GM23248 (cell line): ENCODE measurements around the gene UGT2A2. TPM values are rescaled to one million over a fixed set of nuclear protein-coding genes. Genes with fewer than 3 reads are reported as not detected.

Experiments used
- DNase-seq: peaks from one replicate; pipeline ENCODE4 v3.0.0-alpha.2; 2015
- H2AFZ ChIP-seq: fragments of 200-600 bp; sonication (generic); 2 replicates; pipeline ENCODE4 v1.6.1; 2016; ENCODE audit warnings: antibody characterized with exemption
- H3F3A ChIP-seq: fragments of 200-600 bp; sonication (generic); 2 replicates; pipeline ENCODE4 v1.6.1; 2016; ENCODE audit warnings: mild to moderate bottlenecking, antibody characterized with exemption, mixed run types; ENCODE audit not compliant: insufficient read depth
- H3K27ac ChIP-seq: fragments of 200-600 bp; sonication (generic); 2 replicates; pipeline ENCODE4 v1.5.1; 2016; ENCODE audit warnings: mild to moderate bottlenecking
- H3K27me3 ChIP-seq: fragments of 200-600 bp; sonication (generic); replicated peaks from 2 replicates; pipeline ENCODE4 v1.6.1; 2016; ENCODE audit warnings: mild to moderate bottlenecking; ENCODE audit not compliant: insufficient read depth
- H3K36me3 ChIP-seq: fragments of 200-600 bp; sonication (generic); 2 replicates; pipeline ENCODE4 v1.6.1; 2016; ENCODE audit warnings: low read depth, mild to moderate bottlenecking
- H3K4me1 ChIP-seq: fragments of 200-600 bp; sonication (generic); 2 replicates; pipeline ENCODE4 v1.6.1; 2016; ENCODE audit warnings: mild to moderate bottlenecking; ENCODE audit not compliant: insufficient read depth
- H3K4me2 ChIP-seq: fragments of 200-600 bp; sonication (generic); one replicate; pipeline ENCODE4 v1.6.1; 2016; ENCODE audit warnings: mild to moderate bottlenecking; ENCODE audit not compliant: unreplicated experiment
- H3K4me3 ChIP-seq: fragments of 200-600 bp; sonication (generic); 2 replicates; pipeline ENCODE4 v1.5.1; 2016; ENCODE audit warnings: mild to moderate bottlenecking
- H3K79me2 ChIP-seq: fragments of 200-600 bp; sonication (generic); 2 replicates; pipeline ENCODE4 v1.6.1; 2016; ENCODE audit warnings: mild to moderate bottlenecking; ENCODE audit not compliant: insufficient read depth
- H3K9ac ChIP-seq: fragments of 200-600 bp; sonication (generic); 2 replicates; pipeline ENCODE4 v1.6.1; 2016; ENCODE audit warnings: mild to moderate bottlenecking
- H3K9me2 ChIP-seq: fragments of 200-600 bp; sonication (generic); 2 replicates; pipeline ENCODE4 v1.6.1; 2016; ENCODE audit warnings: mixed run types, mild to moderate bottlenecking, moderate library complexity; ENCODE audit not compliant: insufficient read depth
- H3K9me3 ChIP-seq: fragments of 200-600 bp; sonication (generic); one replicate; pipeline ENCODE4 v1.6.1; 2017; ENCODE audit warnings: low read depth
- H4K20me1 ChIP-seq: fragments of 200-600 bp; sonication (generic); 2 replicates; pipeline ENCODE4 v1.6.0; 2016; ENCODE audit not compliant: insufficient read depth
- EZH2 ChIP-seq: fragments of 200-600 bp; sonication (generic); IDR thresholded peaks from 2 replicates; pipeline ENCODE4 v1.6.1; 2018; ENCODE audit warnings: antibody characterized with exemption, mild to moderate bottlenecking; ENCODE audit not compliant: insufficient read depth, poor library complexity, severe bottlenecking
- EZH2phosphoT487 ChIP-seq: fragments of 200-600 bp; sonication (generic); IDR thresholded peaks from 2 replicates; pipeline ENCODE4 v1.6.1; 2018; ENCODE audit warnings: antibody characterized with exemption, moderate library complexity, mild to moderate bottlenecking, low read depth; ENCODE audit not compliant: insufficient read depth
- WGBS, 2 experiments: methylation state at CpG; one replicate each; pipeline ENCODE4 v1.1.6; 2015 to 2017; ENCODE audit warnings: low lambda C conversion rate in 2 of 2, low coverage in 1 of 2; ENCODE audit errors: missing lambda C conversion rate in 2 of 2; 5-methylcytosine and 5-hydroxymethylcytosine counted together
- in situ Hi-C: fragments of 300-500 bp; cut with MboI; formaldehyde crosslinking; loops from 2 replicates; pipeline ENCODE4 v1.15.0; 2020
- polyA plus RNA-seq: library from polyadenylated mRNA; unstranded; fragments of >200 nt; fragmentation: Nextera tagmentation; extraction: Ambion mirVana; gene quantifications from 2 replicates; pipeline ENCODE4 v1.2.1, GENCODE V29; 2016
- total RNA-seq: library from RNA; depleted of rRNA; stranded (reverse); fragments of >200 nt; shearing (Covaris generic); gene quantifications from 2 replicates; pipeline ENCODE4 v1.2.3, GENCODE V29; 2014

Gene UGT2A2
- total and polyA plus RNA-seq, 2 experiments from 2014 or later = not detected

DNA sequence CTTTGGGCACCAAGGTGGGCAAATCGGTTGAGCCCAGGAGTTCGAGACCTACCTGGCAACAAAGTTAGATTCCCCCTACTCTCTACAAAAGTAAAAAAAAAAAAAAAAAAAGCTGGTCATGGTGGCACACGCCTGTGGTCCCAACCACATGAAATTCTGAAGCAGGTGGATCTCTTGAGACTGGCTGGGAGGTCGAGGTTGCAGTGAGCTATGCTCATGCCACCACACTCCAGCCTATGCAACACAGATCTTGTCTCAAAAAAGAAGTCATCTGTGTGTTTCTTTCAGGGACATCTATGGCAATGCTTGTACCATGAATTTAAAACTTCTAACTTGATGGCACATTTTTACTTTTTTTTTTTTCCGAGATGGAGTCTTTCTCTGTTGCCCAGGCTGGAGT is 55.3 kb downstream of the UGT2A2 start:
- no peak overlapping the region for H3K4me3 ChIP-seq
- H3K36me3 ChIP-seq = no peaks in the 10 kb centered on the region
- no peak overlapping the region for H2AFZ ChIP-seq
- in situ Hi-C loops = no loop called here
- H3K27me3 ChIP-seq = no peaks in the 10 kb centered on the region
- DNase-seq = no peak
- H3K4me1 ChIP-seq = no peaks in the 10 kb centered on the region
- H3K9me3 ChIP-seq = no peaks in the 10 kb centered on the region
- WGBS, 2 experiments = 6 to 9% methylated on average over 4 to 5 of the region's 5 CpGs
- no peaks in the 10 kb centered on the region for H3F3A ChIP-seq
- no peak overlapping the region for H3K27ac ChIP-seq
- no peaks in the 10 kb centered on the region for H3K9me2 ChIP-seq
- no peak overlapping the region for H3K9ac ChIP-seq
- no peaks in the 10 kb centered on the region for H3K79me2 ChIP-seq
- TF ChIP-seq EZH2 = no peak
- TF ChIP-seq EZH2phosphoT487 = no peak
- H3K4me2 ChIP-seq = no peak overlapping the region
- no peaks in the 10 kb centered on the region for H4K20me1 ChIP-seq

DNA sequence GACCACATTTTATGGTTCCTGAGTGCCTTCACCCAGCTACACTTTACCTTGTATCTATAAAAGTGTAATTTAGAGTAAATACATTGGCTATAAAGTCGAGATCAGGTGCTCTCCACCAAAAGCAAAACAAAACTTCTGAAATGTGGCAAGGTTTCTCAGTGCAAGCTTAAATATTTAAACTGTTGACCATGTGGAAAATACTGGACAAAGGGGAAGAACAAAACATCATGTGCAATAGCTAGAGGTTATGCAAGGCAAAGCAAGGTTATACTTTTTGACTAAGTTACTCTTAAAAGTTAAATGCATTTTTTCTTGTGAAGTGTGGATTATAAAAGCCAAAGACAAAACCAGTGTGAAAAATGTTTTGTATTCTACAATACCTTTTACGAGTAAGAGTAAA is 55.9 kb downstream of the UGT2A2 start:
- Histone ChIP-seq H3K27me3 (no peaks in the 10 kb centered on the region), H3K4me3 (no peak overlapping the region), H3K36me3 (no peaks in the 10 kb centered on the region), H3K4me1 (no peaks in the 10 kb centered on the region), H3K4me2 (no peak overlapping the region), H3K9me2 (no peaks in the 10 kb centered on the region), H3K9me3 (no peaks in the 10 kb centered on the region), H3F3A (no peaks in the 10 kb centered on the region), H4K20me1 (no peaks in the 10 kb centered on the region), H3K9ac (no peak overlapping the region), H3K79me2 (no peaks in the 10 kb centered on the region), H3K27ac (no peak overlapping the region), H2AFZ (no peak overlapping the region)
- TF ChIP-seq EZH2 = no peak
- DNase-seq = no peak
- in situ Hi-C loops = no loop called here
- 9 to 13% methylated on average over 2 of the region's 2 CpGs for WGBS, 2 experiments

DNA sequence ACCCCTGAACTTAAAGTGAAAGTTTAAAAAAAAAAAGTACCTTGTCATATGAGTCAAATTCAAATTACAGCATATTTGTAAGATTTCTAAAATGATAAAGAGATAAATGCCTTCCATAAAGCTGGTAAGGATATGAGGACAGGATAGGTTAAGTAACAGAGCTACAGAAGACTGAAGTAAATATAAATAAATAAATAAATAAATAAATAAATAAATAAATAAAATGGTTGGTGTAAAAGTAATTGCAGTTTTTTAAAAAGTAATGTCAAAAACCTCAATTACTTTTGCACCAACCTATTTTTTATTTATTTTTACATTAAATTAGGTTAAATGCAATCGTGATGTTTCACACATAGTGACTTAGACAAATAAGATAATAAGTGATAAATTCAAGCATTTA is 62.2 kb downstream of the UGT2A2 start:
- 43 to 48% methylated on average over 1 of the region's 1 CpG for WGBS, 2 experiments
- no peak for DNase-seq
- no peaks in the 10 kb centered on the region for H3F3A ChIP-seq
- no peak overlapping the region for H3K4me3 ChIP-seq
- H3K9ac ChIP-seq = no peak overlapping the region
- no peak overlapping the region for H3K4me2 ChIP-seq
- no peaks in the 10 kb centered on the region for H3K27me3 ChIP-seq
- no peak overlapping the region for H3K27ac ChIP-seq
- TF ChIP-seq EZH2 = no peak
- no peak for TF ChIP-seq EZH2phosphoT487
- no peaks in the 10 kb centered on the region for H3K9me2 ChIP-seq
- H4K20me1 ChIP-seq = no peaks in the 10 kb centered on the region
- in situ Hi-C loops = no loop called here
- H3K36me3 ChIP-seq = no peaks in the 10 kb centered on the region
- H3K9me3 ChIP-seq = no peaks in the 10 kb centered on the region
- H3K79me2 ChIP-seq = no peaks in the 10 kb centered on the region
- no peak overlapping the region for H2AFZ ChIP-seq
- no peaks in the 10 kb centered on the region for H3K4me1 ChIP-seq

DNA sequence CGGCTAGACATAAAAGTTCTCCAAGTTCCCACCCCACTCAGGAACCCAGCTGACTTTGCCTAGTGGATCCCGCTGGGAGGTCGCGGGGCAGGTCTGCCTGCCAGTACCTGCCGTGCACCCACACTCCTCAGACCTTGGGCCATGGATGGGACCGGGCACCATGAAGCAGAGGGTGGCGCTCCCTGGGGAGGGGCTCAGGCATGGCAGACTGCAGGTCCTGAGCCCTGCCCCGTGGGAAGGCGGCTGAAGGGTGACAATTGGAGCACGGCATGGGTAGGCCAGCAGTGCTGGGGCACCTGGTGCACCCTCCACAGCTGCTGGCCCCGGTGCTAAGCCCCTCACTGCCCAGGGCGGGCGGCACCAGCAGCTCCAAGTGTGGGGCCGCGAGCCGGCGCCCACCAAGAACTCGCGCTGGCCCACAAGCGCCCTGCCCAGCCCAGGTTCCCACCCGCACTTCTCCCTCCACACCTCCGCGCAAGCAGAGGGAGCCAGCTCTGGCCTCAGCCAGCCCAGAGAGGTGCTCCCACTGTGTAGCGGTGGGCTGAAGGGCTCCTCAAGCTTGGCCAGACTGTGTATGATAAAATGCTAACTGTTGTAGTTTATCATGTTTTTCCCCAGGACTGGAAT is 63.1 kb downstream of the UGT2A2 start:
- no peak overlapping the region for H3K9ac ChIP-seq
- H4K20me1 ChIP-seq = no peaks in the 10 kb centered on the region
- no peaks in the 10 kb centered on the region for H3K36me3 ChIP-seq
- H3K27ac ChIP-seq = no peak overlapping the region
- H3K79me2 ChIP-seq = no peaks in the 10 kb centered on the region
- H3K9me3 ChIP-seq = no peaks in the 10 kb centered on the region
- TF ChIP-seq EZH2phosphoT487 = no peak
- TF ChIP-seq EZH2 = no peak
- H3K4me2 ChIP-seq = no peak overlapping the region
- no peaks in the 10 kb centered on the region for H3K27me3 ChIP-seq
- in situ Hi-C loops = no loop called here
- 70 to 73% methylated on average over 17 to 24 of the region's 24 CpGs for WGBS, 2 experiments
- no peak overlapping the region for H3K4me3 ChIP-seq
- H2AFZ ChIP-seq = no peak overlapping the region
- no peaks in the 10 kb centered on the region for H3K9me2 ChIP-seq
- no peaks in the 10 kb centered on the region for H3F3A ChIP-seq
- H3K4me1 ChIP-seq = no peaks in the 10 kb centered on the region
- DNase-seq = no peak

DNA sequence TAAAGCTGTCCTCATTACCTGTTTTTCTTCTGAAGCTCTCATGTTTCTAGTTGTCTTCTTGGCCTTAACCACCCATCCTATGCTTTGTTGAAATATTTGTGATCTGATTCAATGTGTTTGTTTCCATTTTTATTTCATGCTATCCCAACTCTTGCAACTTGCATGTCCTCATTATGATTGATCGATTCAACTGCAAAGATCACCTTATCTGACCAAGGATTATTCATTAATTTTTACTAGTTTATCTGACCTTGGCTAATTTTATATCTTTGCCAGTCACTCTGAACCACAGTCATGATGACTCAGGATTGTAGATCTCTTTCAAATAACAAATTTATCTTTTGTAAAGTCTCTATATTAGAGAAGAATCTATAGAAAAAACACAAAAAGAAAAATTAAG is 70.7 kb downstream of the UGT2A2 start:
- no peak for DNase-seq
- Histone ChIP-seq H4K20me1 (no peaks in the 10 kb centered on the region), H3K27me3 (no peaks in the 10 kb centered on the region), H3K4me1 (no peaks in the 10 kb centered on the region), H3F3A (no peaks in the 10 kb centered on the region), H3K36me3 (no peaks in the 10 kb centered on the region), H3K79me2 (no peaks in the 10 kb centered on the region), H3K9ac (no peak overlapping the region), H3K9me3 (no peaks in the 10 kb centered on the region), H3K9me2 (no peaks in the 10 kb centered on the region), H2AFZ (no peak overlapping the region), H3K4me3 (no peak overlapping the region), H3K27ac (no peak overlapping the region), H3K4me2 (no peak overlapping the region)
- in situ Hi-C loops = no loop called here
- whole genome bisulfite sequencing, 2 experiments = 17 to 27% methylated on average over 1 of the region's 1 CpG
- TF ChIP-seq EZH2 = no peak
